ENCODE data around the gene AP2A2. TPM values are rescaled to one million over a fixed set of nuclear protein-coding genes. Genes with fewer than 3 reads are reported as not detected.

The AP2A2 gene
- total and polyA plus RNA-seq, 2 donors (not counting 1 experiment from before 2014, with no cell fraction given) = 53.1 to 57.0 TPM

- Histone ChIP-seq H3K4me3 (ENCODE audit: control extremely low read depth in 1 of 5, extremely low read depth in 1 of 5, insufficient read depth in 1 of 5, low read depth in 2 of 5, low read length in 4 of 5) (no peak overlapping the region), H3K79me2 (ENCODE audit: control insufficient read depth, insufficient read depth, low read length) (peaks cover 14% of the 10 kb centered on the region), H3K27me3 (replicated peaks in 1 of 4; ENCODE audit: control extremely low read depth in 1 of 4, control insufficient read depth in 3 of 4, insufficient read depth in 4 of 4, low read length in 3 of 4) (no peaks in the 10 kb centered on the region), H3K9ac (ENCODE audit: low read length) (no peak overlapping the region), H2AFZ (ENCODE audit: insufficient read depth, low read depth, low read length, poor library complexity, severe bottlenecking) (no peak overlapping the region), H3K9me3 (ENCODE audit: control extremely low read depth in 1 of 3, control insufficient read depth in 2 of 3, insufficient read depth in 1 of 3, low read length in 2 of 3) (no peaks in the 10 kb centered on the region), H3K4me1 (ENCODE audit: control insufficient read depth in 2 of 2, insufficient read depth in 2 of 2, low read length in 2 of 2) (peaks cover 3 to 17% of the 10 kb centered on the region in 2 donors), H3K36me3 (replicated peaks in 1 of 2; ENCODE audit: control extremely low read depth in 1 of 2, control insufficient read depth in 1 of 2, extremely low read depth in 1 of 2, insufficient read depth in 2 of 2, low read length in 1 of 2) (no peaks in the 10 kb centered on the region), H3K27ac (ENCODE audit: low read length in 2 of 2) (no peak overlapping the region), H4K20me1 (ENCODE audit: control insufficient read depth, insufficient read depth, low read length, poor library complexity, severe bottlenecking) (no peaks in the 10 kb centered on the region), H3K4me2 (replicated peaks; ENCODE audit: low read depth, low read length, poor library complexity, severe bottlenecking) (no peak overlapping the region)
- peaks cover 14% of the 10 kb centered on the region for H3K4me1 Mint-ChIP-seq
- ChIA-PET CTCF (no interaction called here), POLR2A (no interaction called here)
- intact Hi-C loops (cut with micrococcal nuclease) = no loop called here
- H3K27me3 Mint-ChIP-seq = no peaks in the 10 kb centered on the region
- no peaks in the 10 kb centered on the region for H3K9me3 Mint-ChIP-seq (ENCODE audit: insufficient read depth)
- no peak overlapping the region for H3K4me3 Mint-ChIP-seq
- DNase-seq (no peak), ATAC-seq (ENCODE audit: low read depth) (no peak)
- TF ChIP-seq, protein P1, sequence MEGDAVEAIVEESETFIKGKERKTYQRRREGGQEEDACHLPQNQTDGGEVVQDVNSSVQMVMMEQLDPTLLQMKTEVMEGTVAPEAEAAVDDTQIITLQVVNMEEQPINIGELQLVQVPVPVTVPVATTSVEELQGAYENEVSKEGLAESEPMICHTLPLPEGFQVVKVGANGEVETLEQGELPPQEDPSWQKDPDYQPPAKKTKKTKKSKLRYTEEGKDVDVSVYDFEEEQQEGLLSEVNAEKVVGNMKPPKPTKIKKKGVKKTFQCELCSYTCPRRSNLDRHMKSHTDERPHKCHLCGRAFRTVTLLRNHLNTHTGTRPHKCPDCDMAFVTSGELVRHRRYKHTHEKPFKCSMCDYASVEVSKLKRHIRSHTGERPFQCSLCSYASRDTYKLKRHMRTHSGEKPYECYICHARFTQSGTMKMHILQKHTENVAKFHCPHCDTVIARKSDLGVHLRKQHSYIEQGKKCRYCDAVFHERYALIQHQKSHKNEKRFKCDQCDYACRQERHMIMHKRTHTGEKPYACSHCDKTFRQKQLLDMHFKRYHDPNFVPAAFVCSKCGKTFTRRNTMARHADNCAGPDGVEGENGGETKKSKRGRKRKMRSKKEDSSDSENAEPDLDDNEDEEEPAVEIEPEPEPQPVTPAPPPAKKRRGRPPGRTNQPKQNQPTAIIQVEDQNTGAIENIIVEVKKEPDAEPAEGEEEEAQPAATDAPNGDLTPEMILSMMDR (IDR thresholded peaks at IDR 0.05) = no peak
- H3K27ac Mint-ChIP-seq = no peak overlapping the region
- WGBS (ENCODE audit: insufficient coverage) = 93% methylated on average over 5 of the region's 5 CpGs
Observed at GRCh38 chr11:914204-914603, 11.5 kb upstream of the AP2A2 start.

DNA sequence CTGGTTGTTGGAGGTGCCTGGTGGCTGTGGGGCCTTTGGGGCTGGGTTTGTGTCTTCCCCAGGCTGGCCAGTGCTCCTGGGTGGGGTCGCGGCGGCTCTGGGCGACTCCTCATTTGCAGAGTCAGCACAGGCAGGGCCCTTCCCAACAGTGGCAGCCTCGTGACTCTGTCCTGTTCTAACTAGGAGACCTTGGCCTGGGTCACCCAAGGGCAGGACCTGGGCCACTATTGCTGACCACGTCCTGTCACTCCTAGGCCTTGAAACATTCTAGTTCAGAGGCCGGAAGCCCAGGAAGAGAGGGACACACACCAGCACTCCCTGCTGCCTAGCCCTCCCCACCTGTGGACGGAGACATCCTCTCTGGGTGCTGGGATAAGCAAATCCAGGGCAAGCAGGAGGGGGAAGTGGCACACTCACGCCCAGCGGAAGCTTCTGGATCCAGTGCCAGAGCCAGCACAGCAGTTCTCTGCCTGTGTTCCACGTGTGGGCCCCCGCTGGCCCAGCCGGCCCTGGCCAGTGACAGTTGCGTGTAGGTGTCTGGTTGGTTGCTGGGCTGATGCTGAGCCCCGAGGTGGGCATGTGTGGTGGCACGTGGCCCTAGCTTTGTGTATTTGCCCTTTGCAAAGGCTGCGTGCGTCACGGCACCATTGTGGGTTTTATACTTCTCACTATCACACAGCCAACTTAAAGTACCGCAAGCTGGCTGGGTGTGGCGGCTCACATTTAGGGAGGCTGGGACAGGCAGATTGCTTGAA, 10.7 kb upstream of the AP2A2 start:
- no peaks in the 10 kb centered on the region for H3K27me3 ChIP-seq (replicated peaks in 1 of 4; ENCODE audit: control extremely low read depth in 1 of 4, control insufficient read depth in 3 of 4, insufficient read depth in 4 of 4, low read length in 3 of 4)
- Mint-ChIP-seq H3K27me3 (no peaks in the 10 kb centered on the region), H3K27ac (no peak overlapping the region), H3K9me3 (ENCODE audit: insufficient read depth) (no peaks in the 10 kb centered on the region), H3K4me1 (peaks cover 11% of the 10 kb centered on the region), H3K4me3 (no peak overlapping the region)
- no peak overlapping the region for H2AFZ ChIP-seq (ENCODE audit: insufficient read depth, low read depth, low read length, poor library complexity, severe bottlenecking)
- no peak for DNase-seq
- no peak overlapping the region for H3K4me2 ChIP-seq (replicated peaks; ENCODE audit: low read depth, low read length, poor library complexity, severe bottlenecking)
- H3K4me3 ChIP-seq (ENCODE audit: control extremely low read depth in 1 of 5, extremely low read depth in 1 of 5, insufficient read depth in 1 of 5, low read depth in 2 of 5, low read length in 4 of 5) = no peak overlapping the region
- no peaks in the 10 kb centered on the region for H3K9me3 ChIP-seq (ENCODE audit: control extremely low read depth in 1 of 3, control insufficient read depth in 2 of 3, insufficient read depth in 1 of 3, low read length in 2 of 3)
- CTCF ChIA-PET = no interaction called here
- H3K79me2 ChIP-seq (ENCODE audit: control insufficient read depth, insufficient read depth, low read length) = peaks cover 7% of the 10 kb centered on the region
- ATAC-seq (ENCODE audit: low read depth) = no peak
- H4K20me1 ChIP-seq (ENCODE audit: control insufficient read depth, insufficient read depth, low read length, poor library complexity, severe bottlenecking) = no peaks in the 10 kb centered on the region
- H3K9ac ChIP-seq (ENCODE audit: low read length) = no peak overlapping the region
- H3K27ac ChIP-seq (ENCODE audit: low read length in 2 of 2) = no peak overlapping the region
- TF ChIP-seq, protein P1 (IDR thresholded peaks at IDR 0.05) = no peak
- no peak for TF ChIP-seq EZH2 (IDR thresholded peaks at IDR 0.05; ENCODE audit: borderline replicate concordance, insufficient read depth, low read depth, low read length, poor library complexity, severe bottlenecking)
- H3K4me1 ChIP-seq (ENCODE audit: control insufficient read depth in 2 of 2, insufficient read depth in 2 of 2, low read length in 2 of 2) = peaks cover 3 to 10% of the 10 kb centered on the region in 2 donors
- POLR2A ChIA-PET = no interaction called here
- 93% methylated on average over 15 of the region's 21 CpGs for WGBS (ENCODE audit: insufficient coverage)
- no peaks in the 10 kb centered on the region for H3K36me3 ChIP-seq (replicated peaks in 1 of 2; ENCODE audit: control extremely low read depth in 1 of 2, control insufficient read depth in 1 of 2, extremely low read depth in 1 of 2, insufficient read depth in 2 of 2, low read length in 1 of 2)
- intact Hi-C loops (cut with micrococcal nuclease) = no loop called here

All from B cell (primary cell).